PC-9 (cell line): ENCODE data around the gene STK38L. TPM values are rescaled to one million over a fixed set of nuclear protein-coding genes. Genes with fewer than 3 reads are reported as not detected.
"Not testable (repeated sequence)": the region's sequence is repeated elsewhere in the genome, so short reads cannot be mapped to it uniquely, and the experiment has no call there.

Experiments used
- BruUV-seq: library from RNA; stranded (reverse); fragments of 400-500 nt; replicated peaks from 2 replicates; lab custom pipeline; 2021; lab: Mats Ljungman, UMichigan
- CTCF ChIA-PET: fragments of 300-600 bp; sonication (Branson Sonifier 250); formaldehyde crosslinking; loops from one replicate; lab custom pipeline; 2022; ENCODE audit warnings: antibody characterized with exemption; lab: Charles Lee
- POLR2A ChIA-PET: fragments of 300-600 bp; sonication (Branson Sonifier 250); formaldehyde crosslinking; loops from one replicate; lab custom pipeline; 2022; ENCODE audit warnings: antibody characterized with exemption; ENCODE audit not compliant: unreplicated experiment; lab: Charles Lee
- DNase-seq, 2 experiments: peaks; one replicate each; pipeline versions ENCODE4 v3.0.0 to v3.0.0-alpha.2; 2015 to 2022; ENCODE audit warnings: mixed read lengths in 1 of 2
- H2AFZ ChIP-seq: fragments of 200-600 bp; sonication (generic); 2 replicates; pipeline ENCODE4 v1.8.1; 2017; ENCODE audit warnings: antibody characterized with exemption
- H3F3A ChIP-seq: fragments of 200-600 bp; sonication (generic); 2 replicates; pipeline ENCODE4 v1.8.1; 2017; ENCODE audit warnings: antibody characterized with exemption, mild to moderate bottlenecking, low read depth; ENCODE audit not compliant: insufficient read depth
- H3K27ac ChIP-seq: fragments of 200-600 bp; sonication (generic); 2 replicates; pipeline ENCODE4 v1.6.1; 2016; ENCODE audit warnings: mixed run types
- H3K27me3 ChIP-seq: fragments of 200-600 bp; sonication (generic); 2 replicates; pipeline ENCODE4 v1.6.1; 2016; ENCODE audit warnings: low read depth, mixed run types; ENCODE audit not compliant: insufficient read depth
- H3K36me3 ChIP-seq: fragments of 200-600 bp; sonication (generic); 2 replicates; pipeline ENCODE4 v1.6.1; 2016; ENCODE audit warnings: low read depth, mixed run types
- H3K4me1 ChIP-seq: fragments of 200-600 bp; sonication (generic); replicated peaks from 2 replicates; pipeline ENCODE4 v1.6.1; 2016; ENCODE audit warnings: mixed run types; ENCODE audit not compliant: insufficient read depth
- H3K4me2 ChIP-seq: fragments of 200-600 bp; sonication (generic); 2 replicates; pipeline ENCODE4 v1.6.1; 2017; ENCODE audit warnings: mixed run types
- H3K4me3 ChIP-seq: fragments of 200-600 bp; sonication (generic); 2 replicates; pipeline ENCODE4 v1.6.1; 2016; ENCODE audit warnings: mixed run types
- H3K79me2 ChIP-seq: fragments of 200-600 bp; sonication (generic); 2 replicates; pipeline ENCODE4 v1.6.1; 2017; ENCODE audit warnings: low read depth, mixed run types
- H3K9me2 ChIP-seq: fragments of 200-600 bp; sonication (generic); 2 replicates; pipeline ENCODE4 v1.8.1; 2017; ENCODE audit warnings: mild to moderate bottlenecking; ENCODE audit not compliant: insufficient read depth
- H3K9me3 ChIP-seq: fragments of 200-600 bp; sonication (generic); 2 replicates; pipeline ENCODE4 v1.8.1; 2016; ENCODE audit warnings: low read depth; ENCODE audit not compliant: insufficient read depth
- H4K20me1 ChIP-seq: fragments of 200-600 bp; sonication (generic); 2 replicates; pipeline ENCODE4 v1.8.1; 2017; ENCODE audit not compliant: insufficient read depth
- EZH2 ChIP-seq: fragments of 200-600 bp; sonication (generic); IDR thresholded peaks from 2 replicates; pipeline ENCODE4 v1.8.0; 2017; ENCODE audit warnings: antibody characterized with exemption, low read depth
- intact Hi-C: fragments of 100-400 bp; cut with micrococcal nuclease; formaldehyde crosslinking; loops from one replicate; pipeline ENCODE4 v1.10.0; 2022; ENCODE audit not compliant: unreplicated experiment
- total RNA-seq: library from RNA; stranded (reverse); gene quantifications from 2 replicates; pipeline ENCODE4 v1.2.3, GENCODE V29; 2021
- TF ChIP-seq, protein P1 (sequence below): fragments of 200-600 bp; sonication (generic); conservative IDR thresholded peaks from 2 replicates; pipeline ENCODE4 v1.6.1; 2017; ENCODE audit warnings: mixed run types, antibody characterized with exemption, mild to moderate bottlenecking, moderate library complexity

STK38L gene
- total RNA-seq, 1 experiment from 2014 or later = 34.7 TPM

GRCh38 chr12:27226407-27226929 is 17.6 kb upstream of the STK38L start:
- peak in 1 of 2 experiments; percentile 25 for DNase-seq
- Histone ChIP-seq H3F3A (0 out of 2 replicates have a peak, but pooled peaks cover 4% of the 10 kb centered on the region), H3K4me3 (no peak overlapping the region), H3K4me1 (peaks cover 8% of the 10 kb centered on the region; the same call in 1 of the 2 replicates), H3K9me2 (no peaks in the 10 kb centered on the region), H3K36me3 (no peaks in the 10 kb centered on the region), H3K27ac (peak overlapping the region; percentile 24; the same call in 1 of the 2 replicates), H3K9me3 (no peaks in the 10 kb centered on the region), H3K79me2 (no peaks in the 10 kb centered on the region), H3K4me2 (0 out of 2 replicates have a peak overlapping the region, but pooled peaks have one; percentile 14), H3K27me3 (no peaks in the 10 kb centered on the region), H4K20me1 (no peaks in the 10 kb centered on the region), H2AFZ (peak overlapping the region; percentile 56; the same call in 1 of the 2 replicates)
- no TSS peak for BruUV-seq
- ChIA-PET POLR2A (interaction anchor here (0.7 kb wide), 2 partner anchors 49 to 204 kb away, joined by 4 to 6 read pairs; partner anchors contain the start of gene MED21), CTCF (no interaction called here)
- intact Hi-C loops = loop anchor here (1.0 to 5.0 kb wide), 2 partner anchors 49 to 84 kb away; no protein-coding TSS in a partner anchor
- TF ChIP-seq, protein P1, sequence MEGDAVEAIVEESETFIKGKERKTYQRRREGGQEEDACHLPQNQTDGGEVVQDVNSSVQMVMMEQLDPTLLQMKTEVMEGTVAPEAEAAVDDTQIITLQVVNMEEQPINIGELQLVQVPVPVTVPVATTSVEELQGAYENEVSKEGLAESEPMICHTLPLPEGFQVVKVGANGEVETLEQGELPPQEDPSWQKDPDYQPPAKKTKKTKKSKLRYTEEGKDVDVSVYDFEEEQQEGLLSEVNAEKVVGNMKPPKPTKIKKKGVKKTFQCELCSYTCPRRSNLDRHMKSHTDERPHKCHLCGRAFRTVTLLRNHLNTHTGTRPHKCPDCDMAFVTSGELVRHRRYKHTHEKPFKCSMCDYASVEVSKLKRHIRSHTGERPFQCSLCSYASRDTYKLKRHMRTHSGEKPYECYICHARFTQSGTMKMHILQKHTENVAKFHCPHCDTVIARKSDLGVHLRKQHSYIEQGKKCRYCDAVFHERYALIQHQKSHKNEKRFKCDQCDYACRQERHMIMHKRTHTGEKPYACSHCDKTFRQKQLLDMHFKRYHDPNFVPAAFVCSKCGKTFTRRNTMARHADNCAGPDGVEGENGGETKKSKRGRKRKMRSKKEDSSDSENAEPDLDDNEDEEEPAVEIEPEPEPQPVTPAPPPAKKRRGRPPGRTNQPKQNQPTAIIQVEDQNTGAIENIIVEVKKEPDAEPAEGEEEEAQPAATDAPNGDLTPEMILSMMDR = no peak
- no peak for TF ChIP-seq EZH2

- no peak overlapping the region for H3K4me2 ChIP-seq
- 0 out of 2 replicates have a peak, but pooled peaks cover 4% of the 10 kb centered on the region for H3F3A ChIP-seq
- no TSS peak for BruUV-seq
- no peaks in the 10 kb centered on the region for H3K9me2 ChIP-seq
- DNase-seq = no peak
- ChIA-PET CTCF (interaction anchor here (0.6 kb wide), 1 partner anchor 151 kb away, joined by 4 read pairs; no protein-coding TSS in a partner anchor), POLR2A (no interaction called here)
- H3K4me3 ChIP-seq = no peak overlapping the region
- H3K9me3 ChIP-seq = no peaks in the 10 kb centered on the region
- peaks cover 8% of the 10 kb centered on the region; the same call in 1 of the 2 replicates for H3K4me1 ChIP-seq
- TF ChIP-seq, protein P1 = no peak
- TF ChIP-seq EZH2 = no peak
- no peaks in the 10 kb centered on the region for H3K36me3 ChIP-seq
- no peak overlapping the region for H3K27ac ChIP-seq
- H3K79me2 ChIP-seq = no peaks in the 10 kb centered on the region
- no peaks in the 10 kb centered on the region for H4K20me1 ChIP-seq
- H3K27me3 ChIP-seq = no peaks in the 10 kb centered on the region
- no peak overlapping the region for H2AFZ ChIP-seq
- intact Hi-C loops = loop anchor here (5.0 kb wide), 1 partner anchor 87 kb away; no protein-coding TSS in a partner anchor
These were observed 14.7 kb upstream of the STK38L start for GRCh38 chr12:27229367-27229766.

DNA sequence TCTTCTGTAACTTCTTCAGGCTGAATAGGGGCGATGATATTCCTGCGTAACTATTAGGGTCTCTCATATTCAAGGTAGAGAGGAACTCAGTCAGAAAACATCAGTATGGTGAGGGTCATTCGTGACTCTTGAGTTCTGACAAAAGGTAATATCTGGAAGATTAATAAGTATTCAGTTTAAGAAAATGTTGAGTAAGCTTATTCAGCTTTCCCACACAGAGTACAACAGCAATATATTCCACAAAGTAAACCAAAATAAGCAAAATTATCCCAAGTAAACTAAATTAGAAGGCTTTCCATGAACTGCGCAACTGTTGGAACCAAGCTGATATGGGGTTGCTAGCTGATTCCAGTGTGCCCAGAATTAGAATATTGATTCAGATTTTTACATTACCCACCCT is 12.7 kb upstream of the STK38L start:
- DNase-seq, H3K4me3 ChIP-seq, H3K4me1 ChIP-seq, BruUV-seq, POLR2A ChIA-PET, H3K9me2 ChIP-seq, H3K79me2 ChIP-seq, H3K4me2 ChIP-seq, H3K27ac ChIP-seq, H3K36me3 ChIP-seq, H3K9me3 ChIP-seq, intact Hi-C loops, CTCF ChIA-PET, H4K20me1 ChIP-seq, H2AFZ ChIP-seq, H3F3A ChIP-seq, H3K27me3 ChIP-seq: not testable (repeated sequence)
